H9 (cell line): ENCODE measurements around the gene SLC4A2. TPM values are rescaled to one million over a fixed set of nuclear protein-coding genes. Genes with fewer than 3 reads are reported as not detected.

Experiments
- DNase-seq: peaks from one replicate; pipeline ENCODE4 v3.0.0-alpha.2; 2017
- H2AFZ ChIP-seq: one replicate; pipeline ENCODE4 v1.6.1; 2013; ENCODE audit warnings: mild to moderate bottlenecking, low read length, control low read depth, moderate library complexity
- H2AK5ac ChIP-seq: 2 replicates; pipeline ENCODE4 v1.6.1; 2013; ENCODE audit warnings: low read length, control low read depth, mixed read lengths; ENCODE audit not compliant: insufficient read length
- H2BK120ac ChIP-seq: one replicate; pipeline ENCODE4 v1.6.1; 2013; ENCODE audit warnings: low read depth, mild to moderate bottlenecking, low read length, control low read depth, inconsistent platforms; ENCODE audit not compliant: poor library complexity, severe bottlenecking
- H2BK12ac ChIP-seq: 2 replicates; pipeline ENCODE4 v1.6.1; 2013; ENCODE audit warnings: low read length, control low read depth, mixed read lengths, low read depth; ENCODE audit not compliant: insufficient read length
- H2BK15ac ChIP-seq: 2 replicates; pipeline ENCODE4 v1.6.1; 2013; ENCODE audit warnings: low read depth, low read length, control low read depth
- H2BK20ac ChIP-seq: one replicate; pipeline ENCODE4 v1.6.1; 2013; ENCODE audit warnings: low read depth, mild to moderate bottlenecking, low read length, control low read depth, inconsistent platforms; ENCODE audit not compliant: poor library complexity, severe bottlenecking
- H2BK5ac ChIP-seq: 2 replicates; pipeline ENCODE4 v1.6.1; 2013; ENCODE audit warnings: low read length, control low read depth, mixed read lengths; ENCODE audit not compliant: insufficient read length
- H3K14ac ChIP-seq: 2 replicates; pipeline ENCODE4 v1.6.1; 2013; ENCODE audit warnings: low read length, control low read depth; ENCODE audit not compliant: insufficient read depth
- H3K18ac ChIP-seq: 2 replicates; pipeline ENCODE4 v1.6.1; 2013; ENCODE audit warnings: low read depth, mild to moderate bottlenecking, mixed read lengths, low read length, control low read depth; ENCODE audit not compliant: insufficient read length
- H3K23ac ChIP-seq: 2 replicates; pipeline ENCODE4 v1.6.1; 2013; ENCODE audit warnings: low read length, control low read depth, mixed read lengths, low read depth; ENCODE audit not compliant: insufficient read length
- H3K23me2 ChIP-seq: 2 replicates; pipeline ENCODE4 v1.6.1; 2013; ENCODE audit warnings: low read depth, mild to moderate bottlenecking, mixed read lengths, low read length, control low read depth; ENCODE audit not compliant: insufficient read length, poor library complexity, severe bottlenecking
- H3K27ac ChIP-seq: 2 replicates; pipeline ENCODE4 v1.5.1; 2013; ENCODE audit warnings: low read length, control low read depth, mixed read lengths, low read depth; ENCODE audit not compliant: insufficient read length
- H3K27me3 ChIP-seq: 2 replicates; pipeline ENCODE4 v1.6.1; 2013; ENCODE audit warnings: low read length, control low read depth, inconsistent platforms; ENCODE audit not compliant: insufficient read depth
- H3K4ac ChIP-seq: 2 replicates; pipeline ENCODE4 v1.6.1; 2013; ENCODE audit warnings: low read depth, mild to moderate bottlenecking, control low read depth, inconsistent platforms, low read length, moderate library complexity
- H3K4me1 ChIP-seq: 2 replicates; pipeline ENCODE4 v1.6.1; 2013; ENCODE audit warnings: low read length, control low read depth, inconsistent platforms; ENCODE audit not compliant: insufficient read depth
- H3K4me2 ChIP-seq: 2 replicates; pipeline ENCODE4 v1.6.1; 2013; ENCODE audit warnings: low read length, control low read depth, mixed read lengths; ENCODE audit not compliant: insufficient read length, insufficient read depth
- H3K56ac ChIP-seq: 2 replicates; pipeline ENCODE4 v1.6.1; 2013; ENCODE audit warnings: low read depth, mild to moderate bottlenecking, mixed read lengths, low read length, control low read depth; ENCODE audit not compliant: insufficient read length
- H3K79me1 ChIP-seq: 2 replicates; pipeline ENCODE4 v1.6.1; 2013; ENCODE audit warnings: low read depth, mild to moderate bottlenecking, moderate library complexity, low read length, control low read depth, inconsistent platforms; ENCODE audit not compliant: insufficient read depth, poor library complexity, severe bottlenecking
- H3K79me2 ChIP-seq: 2 replicates; pipeline ENCODE4 v1.6.1; 2013; ENCODE audit warnings: low read length, control low read depth, inconsistent platforms; ENCODE audit not compliant: insufficient read depth
- H3K9ac ChIP-seq: 2 replicates; pipeline ENCODE4 v1.6.1; 2013; ENCODE audit warnings: low read length, control low read depth, mixed read lengths; ENCODE audit not compliant: insufficient read length; ENCODE audit errors: extremely low read depth
- H3K9me3 ChIP-seq: one replicate; pipeline ENCODE4 v1.6.1; 2013; ENCODE audit warnings: low read depth, low read length, inconsistent platforms; ENCODE audit not compliant: control insufficient read depth
- H3T11ph ChIP-seq: one replicate; pipeline ENCODE4 v1.6.1; 2013; ENCODE audit warnings: mild to moderate bottlenecking, low read length, control low read depth, inconsistent platforms
- H4K20me1 ChIP-seq: one replicate; pipeline ENCODE4 v1.6.1; 2013; ENCODE audit not compliant: control insufficient read depth, insufficient read length, insufficient read depth
- H4K5ac ChIP-seq: 2 replicates; pipeline ENCODE4 v1.6.1; 2013; ENCODE audit warnings: low read depth, mild to moderate bottlenecking, mixed read lengths, low read length, control low read depth; ENCODE audit not compliant: insufficient read length
- H4K8ac ChIP-seq: replicated peaks from 2 replicates; pipeline ENCODE4 v1.6.1; 2013; ENCODE audit warnings: low read length, control low read depth, mixed read lengths, low read depth; ENCODE audit not compliant: insufficient read length
- H4K91ac ChIP-seq: 2 replicates; pipeline ENCODE4 v1.6.1; 2013; ENCODE audit warnings: low read depth, mild to moderate bottlenecking, moderate library complexity, mixed read lengths, low read length, control low read depth; ENCODE audit not compliant: insufficient read length
- H3K27ac Mint-ChIP-seq, 3 experiments: 2 replicates in 2 of 3; 3 replicates in 1 of 3; pipeline ENCODE4 v1.8.0; 2020 to 2021; ENCODE audit warnings: mixed read lengths in 3 of 3, mild to moderate bottlenecking in 1 of 3, moderate library complexity in 1 of 3
- H3K27me3 Mint-ChIP-seq: 2 replicates; pipeline ENCODE4 v1.8.0; 2021; ENCODE audit warnings: low read depth, mild to moderate bottlenecking, moderate library complexity, mixed read lengths
- H3K36me3 Mint-ChIP-seq, 3 experiments: 2 replicates in 2 of 3; 3 replicates in 1 of 3; pipeline ENCODE4 v1.8.0; 2020 to 2021; ENCODE audit warnings: low read depth in 3 of 3, mixed read lengths in 3 of 3; ENCODE audit not compliant: insufficient read depth in 1 of 3
- H3K4me1 Mint-ChIP-seq, 2 experiments: 2 replicates each; pipeline ENCODE4 v1.8.0; 2020; ENCODE audit warnings: mixed read lengths in 2 of 2
- H3K4me3 Mint-ChIP-seq, 2 experiments: 2 replicates in 1 of 2; 3 replicates in 1 of 2; pipeline ENCODE4 v1.8.0; 2020 to 2021; ENCODE audit warnings: mild to moderate bottlenecking in 2 of 2, mixed read lengths in 2 of 2, moderate library complexity in 1 of 2
- H3K9me3 Mint-ChIP-seq, 2 experiments: 2 replicates in 1 of 2; 3 replicates in 1 of 2; pipeline ENCODE4 v1.8.0; 2020; ENCODE audit warnings: mild to moderate bottlenecking in 2 of 2, mixed read lengths in 2 of 2, moderate library complexity in 1 of 2
- WGBS: extraction: QIAGEN DNeasy Blood & Tissue Kit; methylation state at CpG from one replicate; pipeline ENCODE4 v1.1.7; 2013; ENCODE audit warnings: missing lambda C conversion rate, low lambda C conversion rate, mixed read lengths; ENCODE audit not compliant: insufficient read length; ENCODE audit errors: extremely low coverage; 5-methylcytosine and 5-hydroxymethylcytosine counted together
- total RNA-seq: library from RNA; stranded (reverse); gene quantifications from 2 replicates; pipeline ENCODE4 v1.2.1, GENCODE V29; 2021
- TF ChIP-seq, protein P1 (sequence below): fragments of 200-600 bp; sonication (generic); conservative IDR thresholded peaks from 3 replicates; pipeline ENCODE4 v1.8.0; 2021; ENCODE audit warnings: antibody characterized with exemption, mild to moderate bottlenecking

Gene SLC4A2
- total RNA-seq, 1 experiment from 2014 or later: 136 TPM

DNA sequence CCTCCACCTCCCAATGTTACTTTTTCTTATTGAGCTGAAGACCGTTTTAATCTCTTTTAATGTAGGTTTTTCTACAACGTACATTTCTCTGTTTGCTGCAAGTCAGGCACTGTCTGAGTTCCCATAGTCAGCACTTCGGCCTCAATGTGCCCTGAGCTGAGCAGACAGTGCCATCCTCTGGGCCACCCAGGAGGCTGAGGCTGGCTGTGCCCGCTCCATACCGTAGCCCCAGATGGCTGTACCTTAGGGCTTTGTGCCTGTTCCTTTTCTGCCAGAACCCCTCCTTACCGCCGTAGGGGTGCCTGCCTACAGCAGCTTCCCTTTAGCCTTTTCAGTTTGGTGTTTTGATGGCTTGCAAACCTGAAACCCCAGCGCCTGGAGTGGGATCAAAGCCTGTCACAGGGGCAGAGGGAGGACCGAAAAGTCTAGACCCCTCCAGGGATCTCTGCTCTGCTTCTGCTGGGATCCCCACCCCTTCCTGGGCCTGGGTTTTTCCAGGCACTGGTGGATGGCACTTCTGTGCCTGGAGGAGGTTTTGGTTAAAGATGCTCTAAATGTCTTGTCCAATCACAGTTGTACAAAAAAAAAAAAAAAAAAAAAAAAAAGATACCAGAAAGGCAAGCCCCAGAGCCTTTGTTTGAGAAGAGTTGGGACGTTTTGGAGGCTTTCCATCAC is 35.9 kb downstream of the SLC4A2 start:
- Histone ChIP-seq H4K91ac (no peak overlapping the region), H2BK20ac (no peak overlapping the region)

More for the DNA sequence above, 35.9 kb downstream of the SLC4A2 start:
- Histone ChIP-seq H4K8ac (no peak overlapping the region), H3K23ac (no peak overlapping the region), H3K9ac (no peak overlapping the region), H3K79me1 (peaks cover 7% of the 10 kb centered on the region), H2AK5ac (no peak overlapping the region), H3K27ac (no peak overlapping the region), H4K20me1 (no peaks in the 10 kb centered on the region), H3K4me2 (no peak overlapping the region), H3K4ac (no peak overlapping the region), H4K5ac (no peak overlapping the region), H2BK120ac (no peak overlapping the region), H2AFZ (no peak overlapping the region), H3K18ac (no peak overlapping the region), H3K14ac (no peak overlapping the region), H3K56ac (no peak overlapping the region), H3K79me2 (peaks cover 29% of the 10 kb centered on the region), H2BK15ac (no peak overlapping the region), H2BK12ac (no peak overlapping the region), H3K9me3 (no peaks in the 10 kb centered on the region), H3K23me2 (no peaks in the 10 kb centered on the region), H3K4me1 (no peaks in the 10 kb centered on the region), H3K27me3 (no peaks in the 10 kb centered on the region), H3T11ph (no peak overlapping the region), H2BK5ac (no peak overlapping the region)
- H3K4me3 Mint-ChIP-seq: no peak overlapping the region
- 0 out of 7 replicates have a peak overlapping the region, but pooled peaks of 2 of the 3 experiments have one; percentile 18 to 92 for H3K27ac Mint-ChIP-seq
- H3K4me1 Mint-ChIP-seq: peaks cover 15 to 24% of the 10 kb centered on the region in 2 experiments
- TF ChIP-seq, protein P1, sequence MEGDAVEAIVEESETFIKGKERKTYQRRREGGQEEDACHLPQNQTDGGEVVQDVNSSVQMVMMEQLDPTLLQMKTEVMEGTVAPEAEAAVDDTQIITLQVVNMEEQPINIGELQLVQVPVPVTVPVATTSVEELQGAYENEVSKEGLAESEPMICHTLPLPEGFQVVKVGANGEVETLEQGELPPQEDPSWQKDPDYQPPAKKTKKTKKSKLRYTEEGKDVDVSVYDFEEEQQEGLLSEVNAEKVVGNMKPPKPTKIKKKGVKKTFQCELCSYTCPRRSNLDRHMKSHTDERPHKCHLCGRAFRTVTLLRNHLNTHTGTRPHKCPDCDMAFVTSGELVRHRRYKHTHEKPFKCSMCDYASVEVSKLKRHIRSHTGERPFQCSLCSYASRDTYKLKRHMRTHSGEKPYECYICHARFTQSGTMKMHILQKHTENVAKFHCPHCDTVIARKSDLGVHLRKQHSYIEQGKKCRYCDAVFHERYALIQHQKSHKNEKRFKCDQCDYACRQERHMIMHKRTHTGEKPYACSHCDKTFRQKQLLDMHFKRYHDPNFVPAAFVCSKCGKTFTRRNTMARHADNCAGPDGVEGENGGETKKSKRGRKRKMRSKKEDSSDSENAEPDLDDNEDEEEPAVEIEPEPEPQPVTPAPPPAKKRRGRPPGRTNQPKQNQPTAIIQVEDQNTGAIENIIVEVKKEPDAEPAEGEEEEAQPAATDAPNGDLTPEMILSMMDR: no peak
- H3K27me3 Mint-ChIP-seq: no peaks in the 10 kb centered on the region
- peaks cover 0 to 26% (median 8%) of the 10 kb centered on the region in 3 experiments; a peak in 5 of 7 replicates for H3K36me3 Mint-ChIP-seq
- no peak for DNase-seq
- no peaks in the 10 kb centered on the region for H3K9me3 Mint-ChIP-seq
- no CpG with 5 or more reads among the region's 10 CpGs for WGBS
